Endothelial cell of umbilical vein (primary cell): ENCODE measurements around the gene RANBP1. TPM values are rescaled to one million over a fixed set of nuclear protein-coding genes. Genes with fewer than 3 reads are reported as not detected.

Experiments
- BruUV-seq: library from RNA; stranded (reverse); fragments of 400-500 nt; replicated peaks from 2 replicates; lab custom pipeline; 2021; lab: Mats Ljungman, UMichigan
- CTCF ChIA-PET: fragments of 300-600, 350-600 bp; sonication (Branson Sonifier 250); formaldehyde crosslinking; loops from one replicate; lab custom pipeline; 2021; ENCODE audit warnings: antibody characterized with exemption, inconsistent platforms; lab: Charles Lee
- POLR2A ChIA-PET: fragments of 300-600, 350-600 bp; sonication (Branson Sonifier 250); formaldehyde crosslinking; loops from one replicate; lab custom pipeline; 2021; ENCODE audit warnings: antibody characterized with exemption, inconsistent platforms; lab: Charles Lee
- DNase-seq: peaks from one replicate; pipeline ENCODE4 v3.0.0-alpha.2; 2011; ENCODE audit warnings: low read depth, low spot score
- FAIRE-seq: peaks from 2 replicates; lab custom pipeline; 2011; peaks lifted over from hg19 to GRCh38; lab: Jason Lieb, UNC
- H2AFZ ChIP-seq: 2 replicates; pipeline ENCODE4 v1.6.0; 2012; ENCODE audit warnings: low read depth, low read length, control low read depth, inconsistent platforms
- H3K27ac ChIP-seq: 2 replicates; pipeline ENCODE4 v1.5.1; 2011; ENCODE audit warnings: low read depth, mild to moderate bottlenecking, control low read depth, low read length, moderate library complexity; ENCODE audit not compliant: insufficient read depth
- H3K27me3 ChIP-seq, 2 experiments: 2 replicates each; pipeline versions ENCODE4 v1.6.0 to v1.6.1; 2011; ENCODE audit warnings: low read length in 2 of 2, mixed read lengths in 1 of 2; ENCODE audit not compliant: control insufficient read depth in 2 of 2, insufficient read depth in 2 of 2
- H3K36me3 ChIP-seq, 2 experiments: 2 replicates in 1 of 2; 3 replicates in 1 of 2; pipeline ENCODE4 v1.5.1; 2011; ENCODE audit warnings: low read length in 2 of 2, mild to moderate bottlenecking in 1 of 2, moderate library complexity in 1 of 2; ENCODE audit not compliant: control insufficient read depth in 2 of 2, insufficient read depth in 2 of 2; ENCODE audit errors: extremely low read depth in 1 of 2
- H3K4me1 ChIP-seq: 3 replicates; pipeline ENCODE4 v1.5.1; 2011; ENCODE audit warnings: mild to moderate bottlenecking, low read length; ENCODE audit not compliant: control insufficient read depth, insufficient read depth; ENCODE audit errors: extremely low read depth
- H3K4me2 ChIP-seq: 2 replicates; pipeline ENCODE4 v1.6.1; 2011; ENCODE audit warnings: low read length, control low read depth, mixed read lengths; ENCODE audit not compliant: insufficient read depth
- H3K4me3 ChIP-seq, 3 experiments: fragments of 200-600 bp in 1 of 3; sonication (generic), shearing (Covaris generic) in 1 of 3; replicated peaks in 1 of 3; 2 replicates each; pipeline ENCODE4 v1.5.1; 2011 to 2016; ENCODE audit warnings: control low read depth in 3 of 3, low read length in 3 of 3, mild to moderate bottlenecking in 2 of 3, inconsistent platforms in 1 of 3, low read depth in 1 of 3, moderate library complexity in 1 of 3; ENCODE audit not compliant: insufficient read depth in 1 of 3
- H3K79me2 ChIP-seq: 2 replicates; pipeline ENCODE4 v1.6.0; 2012; ENCODE audit warnings: low read length, inconsistent platforms; ENCODE audit not compliant: control insufficient read depth, insufficient read depth
- H3K9ac ChIP-seq: replicated peaks from 2 replicates; pipeline ENCODE3; 2011; ENCODE audit warnings: low read length, control low read depth; ENCODE audit not compliant: insufficient read depth; ENCODE audit errors: extremely low read depth
- H3K9me1 ChIP-seq: replicated peaks from 3 replicates; pipeline ENCODE4 v1.6.0; 2011; ENCODE audit warnings: mild to moderate bottlenecking, low read length; ENCODE audit not compliant: control insufficient read depth, insufficient read depth; ENCODE audit errors: extremely low read depth
- H3K9me3 ChIP-seq: replicated peaks from 2 replicates; pipeline ENCODE4 v1.5.1; 2012; ENCODE audit warnings: low read length, inconsistent platforms; ENCODE audit not compliant: control insufficient read depth, insufficient read depth
- H4K20me1 ChIP-seq: replicated peaks from 2 replicates; pipeline ENCODE3; 2011; ENCODE audit warnings: mild to moderate bottlenecking, low read length; ENCODE audit not compliant: control insufficient read depth, insufficient read depth; ENCODE audit errors: extremely low read depth
- CTCF ChIP-seq, 2 donors: IDR thresholded peaks; 1 replicate in 1 of 2; 2 replicates in 1 of 2; pipeline ENCODE4 v1.5.1; 2011; ENCODE audit warnings: low read length in 2 of 2, mild to moderate bottlenecking in 2 of 2, moderate library complexity in 2 of 2, control low read depth in 1 of 2, inconsistent platforms in 1 of 2, low read depth in 1 of 2; ENCODE audit not compliant: insufficient read depth in 1 of 2; ENCODE audit errors: extremely low read depth in 1 of 2
- FOS ChIP-seq: IDR thresholded peaks from 2 replicates; pipeline ENCODE4 v1.6.1; 2011; ENCODE audit warnings: mild to moderate bottlenecking, low read length, moderate library complexity, borderline replicate concordance; ENCODE audit not compliant: insufficient read depth
- GATA2 ChIP-seq: IDR thresholded peaks from 2 replicates; pipeline ENCODE4 v1.7.0; 2011; ENCODE audit warnings: low read depth, mild to moderate bottlenecking, moderate library complexity, mixed read lengths, low read length; ENCODE audit not compliant: insufficient read length, insufficient read depth
- JUN ChIP-seq: IDR thresholded peaks from 2 replicates; pipeline ENCODE4 v1.6.1; 2011; ENCODE audit warnings: borderline replicate concordance, low read depth; ENCODE audit not compliant: insufficient read length, insufficient read depth
- MAX ChIP-seq: IDR thresholded peaks from 2 replicates; pipeline ENCODE4 v1.6.1; 2011; ENCODE audit not compliant: insufficient read depth, insufficient read length
- MYC ChIP-seq: IDR thresholded peaks from one replicate; pipeline ENCODE4 v1.6.1; 2011; ENCODE audit warnings: mild to moderate bottlenecking, low read depth, low read length
- POLR2A ChIP-seq: IDR thresholded peaks from 2 replicates; pipeline ENCODE4 v1.6.1; 2012; ENCODE audit warnings: low read depth, mild to moderate bottlenecking, control low read depth, low read length
- POLR2AphosphoS5 ChIP-seq: IDR thresholded peaks from 2 replicates; pipeline ENCODE4 v1.6.1; 2012; ENCODE audit warnings: low read depth, mild to moderate bottlenecking, control low read depth, low read length, moderate library complexity; ENCODE audit not compliant: insufficient read depth
- dilution Hi-C: fragments of 300-500 bp; cut with MboI; formaldehyde crosslinking; loops from one replicate; pipeline ENCODE4 v1.15.0; 2019; ENCODE audit warnings: low sequenced_read_pairs; ENCODE audit not compliant: extremely low pct_ligation_motif_present
- intact Hi-C: fragments of 100-400 bp; cut with micrococcal nuclease; formaldehyde crosslinking; loops from one replicate; pipeline ENCODE4 v1.10.0; 2022
- polyA plus RNA-seq, 4 experiments: library from polyadenylated mRNA; depleted of rRNA in 3 of 4; stranded (reverse) in 3 of 4; unstranded in 1 of 4; fragments of >200 nt; gene quantifications; 2 replicates each; pipeline versions ENCODE4 v1.2.1 to v1.2.3, GENCODE V29; 2011 to 2012; ENCODE audit warnings: missing spikeins in 1 of 4
- total RNA-seq: library from RNA; stranded (reverse); gene quantifications from 2 replicates; pipeline ENCODE4 v1.2.3, GENCODE V29; 2021

RANBP1 gene
- total and polyA plus RNA-seq, 2 donors (not counting 3 experiments of a cell fraction or from before 2014, with no cell fraction given): 228 to 247 TPM

- no peak overlapping the region for H3K4me3 ChIP-seq
- H3K4me1 ChIP-seq: no peaks in the 10 kb centered on the region
- no peak overlapping the region for H3K4me2 ChIP-seq
- DNase-seq (no peak), FAIRE-seq (no peak)
- peaks cover 56 to 83% of the 10 kb centered on the region in 2 experiments for H3K36me3 ChIP-seq
- no peaks in the 10 kb centered on the region for H3K9me3 ChIP-seq
- H2AFZ ChIP-seq: no peak overlapping the region
- peaks cover 2% of the 10 kb centered on the region for H4K20me1 ChIP-seq
- ChIA-PET POLR2A (no interaction called here), CTCF (no interaction called here)
- no peak overlapping the region for H3K27ac ChIP-seq
- no TSS peak for BruUV-seq
- no peak for TF ChIP-seq MAX
- no peak for TF ChIP-seq JUN
- TF ChIP-seq POLR2AphosphoS5: no peak
- dilution Hi-C loops (no loop called here), intact Hi-C loops (no loop called here)
- H3K27me3 ChIP-seq: no peaks in the 10 kb centered on the region
- H3K9ac ChIP-seq: no peak overlapping the region
- peaks cover 55% of the 10 kb centered on the region for H3K79me2 ChIP-seq
- no peaks in the 10 kb centered on the region for H3K9me1 ChIP-seq
These were observed 25.8 kb upstream of the RANBP1 start for GRCh38 chr22:20089977-20090729.

- Histone ChIP-seq H3K9me1 (no peaks in the 10 kb centered on the region), H3K27ac (no peak overlapping the region), H3K9me3 (no peaks in the 10 kb centered on the region), H4K20me1 (no peaks in the 10 kb centered on the region), H3K9ac (no peak overlapping the region), H3K36me3 (peaks cover 59 to 87% of the 10 kb centered on the region in 2 experiments), H3K4me1 (no peaks in the 10 kb centered on the region), H3K4me2 (no peak overlapping the region), H3K27me3 (no peaks in the 10 kb centered on the region), H2AFZ (no peak overlapping the region), H3K4me3 (no peak overlapping the region), H3K79me2 (peaks cover 51% of the 10 kb centered on the region)
- TF ChIP-seq POLR2AphosphoS5 (no peak), FOS (no peak), JUN (no peak), MAX (no peak), MYC (no peak), GATA2 (no peak), CTCF (IDR thresholded peaks at IDR 0.05; ENCODE audit: extremely low read depth in 1 of 2, insufficient read depth in 1 of 2, low read depth in 1 of 2, low read length in 2 of 2) (no peak), POLR2A (no peak)
- intact Hi-C loops: no loop called here
- dilution Hi-C loops: no loop called here
- no peak for FAIRE-seq
- BruUV-seq: no TSS peak
- CTCF ChIA-PET: no interaction called here
- no peak for DNase-seq
- POLR2A ChIA-PET: no interaction called here
These were observed 25.1 kb upstream of the RANBP1 start for GRCh38 chr22:20090730-20091240.
